ENCODE measurements around the gene NUMBL.

DNA sequence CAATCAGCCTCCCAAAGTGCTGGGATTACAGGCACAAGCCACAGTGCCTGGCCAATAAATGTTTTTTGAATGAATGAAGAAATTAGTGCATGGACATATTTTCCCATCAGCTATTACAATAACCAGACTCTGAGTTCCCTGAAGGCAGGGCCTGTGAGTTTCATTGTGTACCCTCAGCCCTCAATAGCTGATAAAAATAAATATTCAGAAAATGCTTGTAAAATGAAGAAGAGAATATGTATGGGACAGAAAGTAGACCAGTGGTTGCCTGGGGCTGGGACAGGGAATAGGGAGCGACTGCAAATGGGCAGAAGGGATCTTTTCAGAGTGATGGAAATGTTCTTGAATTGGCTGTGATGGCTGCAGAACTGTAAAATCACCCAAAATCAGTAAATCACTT lies 28.8 kb downstream of the NUMBL start:
- no peak for TF ChIP-seq POLR2AphosphoS5 (IDR thresholded peaks at IDR 0.05)
- no peak for TF ChIP-seq POLR2A (IDR thresholded peaks at IDR 0.05; ENCODE audit: low read depth)

Data from esophagus muscularis mucosa (tissue), 2 donors.